DMS 273 treated with DMSO at 0.1 percent for 48 hours (cell line): ENCODE results near the gene SCN7A.

Experiments used
- DNase-seq: peaks from one replicate; lab custom pipeline; 2025; lab: John Stamatoyannopoulos, UW

Gene SCN7A

DNA sequence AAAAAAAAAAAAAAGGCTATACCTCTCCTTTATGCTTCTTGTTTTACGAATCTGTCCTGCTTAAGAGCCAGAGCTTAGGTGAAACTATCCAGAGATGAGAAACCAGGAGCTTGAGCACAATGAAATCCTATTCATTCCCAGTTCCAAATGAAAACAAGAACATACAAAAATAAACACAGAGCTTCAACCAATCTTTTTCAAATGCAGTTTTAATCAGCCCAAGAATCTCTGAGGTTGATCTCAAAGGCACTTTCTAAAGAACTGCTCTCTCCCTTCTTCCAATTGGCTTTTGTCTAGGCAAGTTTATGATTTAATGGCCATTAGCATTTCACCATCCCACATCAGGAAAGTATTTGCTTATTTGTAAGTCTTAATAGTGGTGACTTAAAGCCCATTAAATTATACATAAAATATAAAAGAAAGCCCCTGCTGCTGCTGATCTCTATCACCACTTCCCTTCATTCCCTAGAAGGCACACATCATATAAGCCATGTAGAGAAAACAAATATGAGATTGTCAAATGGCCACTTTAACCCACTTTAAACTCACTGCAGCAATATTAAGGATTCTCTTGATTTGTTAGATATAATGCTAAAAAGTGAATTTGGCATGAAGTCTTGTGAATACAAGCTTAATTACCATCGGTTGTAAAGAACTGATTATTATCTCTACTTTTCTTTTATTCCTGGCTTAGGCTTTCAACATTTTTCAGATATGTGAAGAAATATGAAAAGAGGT is 89.0 kb downstream of the SCN7A start:
- no peak for DNase-seq

DNA sequence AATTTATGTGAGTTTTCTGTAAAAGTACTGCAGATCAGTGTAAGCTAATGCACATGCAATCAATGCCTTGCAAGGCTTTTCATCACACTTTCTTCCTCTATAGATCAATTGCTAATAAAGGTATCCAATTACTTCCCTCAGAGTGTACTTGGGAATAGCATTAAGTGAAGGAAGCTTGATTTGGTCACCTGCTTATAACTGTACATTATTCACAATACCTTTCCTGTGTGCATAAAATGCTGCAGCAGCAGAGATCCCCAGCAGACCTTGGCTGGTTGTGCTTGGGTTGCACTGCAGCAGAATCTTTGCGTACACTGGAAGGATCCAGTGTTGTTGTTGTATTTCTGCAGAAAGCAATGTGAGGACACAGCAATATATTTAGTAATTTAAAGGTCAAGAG is 99.8 kb downstream of the SCN7A start:
- no peak for DNase-seq

GRCh38 chr2:166393008-166393407 is 101.0 kb downstream of the SCN7A start:
- no peak for DNase-seq

DNA sequence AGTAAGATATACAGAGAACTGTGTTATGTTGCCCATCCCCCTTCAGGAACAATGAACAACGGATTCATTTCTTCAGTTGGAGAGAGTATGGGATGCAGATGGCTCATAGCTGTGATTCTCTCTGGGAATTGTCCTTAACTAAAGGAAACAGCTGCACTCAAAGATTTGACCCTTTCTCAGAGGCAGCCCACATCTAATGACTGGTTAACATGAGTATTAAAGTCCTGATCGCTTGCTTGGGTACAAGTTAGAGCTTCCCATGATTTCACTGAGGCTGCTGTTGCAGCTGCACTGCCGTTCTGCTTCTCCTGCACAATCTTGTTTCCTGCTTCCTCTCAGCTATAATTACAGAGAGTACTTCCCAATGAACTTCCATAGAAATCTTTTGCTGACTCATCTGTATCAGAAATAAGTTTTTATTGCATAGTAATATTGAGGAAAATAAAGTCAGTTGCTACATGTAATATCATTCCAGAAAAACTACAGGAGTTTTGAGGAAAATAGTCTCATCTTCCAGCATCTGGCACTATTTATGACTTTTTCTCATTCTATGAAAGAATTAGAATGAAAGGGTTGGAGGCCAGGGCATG is 105.5 kb downstream of the SCN7A start:
- DNase-seq = no peak

DNA sequence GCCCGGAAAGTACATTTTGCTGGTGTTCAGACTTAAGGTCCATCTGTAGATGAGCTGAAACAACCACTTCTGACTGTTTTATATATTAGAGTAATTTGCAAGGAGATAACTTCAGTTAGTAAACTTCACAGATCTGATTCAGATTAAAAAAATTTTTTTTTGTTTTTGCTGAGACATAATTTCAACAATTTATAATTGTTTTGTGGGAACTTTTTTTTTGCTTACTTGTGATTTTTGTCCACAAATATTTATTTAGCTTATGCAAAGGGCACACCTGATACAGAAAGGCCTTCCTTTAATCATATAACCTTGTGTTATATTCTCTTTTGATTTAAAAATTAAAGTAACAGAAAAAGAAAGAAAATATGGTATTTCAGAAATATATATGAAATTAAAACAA is 108.7 kb downstream of the SCN7A start:
- no peak for DNase-seq

DNA sequence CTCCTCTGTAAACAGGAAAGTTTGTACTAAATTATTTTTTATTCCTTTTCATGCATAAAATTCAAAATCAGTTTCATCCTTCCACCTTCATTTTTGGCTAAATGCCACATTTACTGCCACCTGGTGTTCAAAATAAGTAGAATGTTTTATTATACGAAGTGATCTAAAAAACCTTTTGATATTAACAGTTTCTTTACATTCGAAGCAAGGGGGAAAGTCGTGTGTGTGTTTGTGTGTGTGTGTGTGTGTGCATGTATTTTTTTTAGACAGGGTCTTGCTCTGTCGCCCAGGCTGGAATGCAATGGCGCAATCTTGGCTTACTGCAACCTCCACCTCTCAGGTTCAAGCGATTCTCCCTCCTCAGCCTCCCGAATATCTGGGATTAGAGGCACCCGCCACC is 109.3 kb downstream of the SCN7A start:
- no peak for DNase-seq

- DNase-seq = no peak
Measured at GRCh38 chr2:166382448-166382847, 111.6 kb downstream of the SCN7A start.

- DNase-seq = no peak
Measured at GRCh38 chr2:166380615-166381014, 113.4 kb downstream of the SCN7A start.

GRCh38 chr2:166376873-166377272 is 117.2 kb downstream of the SCN7A start:
- DNase-seq = no peak

DNA sequence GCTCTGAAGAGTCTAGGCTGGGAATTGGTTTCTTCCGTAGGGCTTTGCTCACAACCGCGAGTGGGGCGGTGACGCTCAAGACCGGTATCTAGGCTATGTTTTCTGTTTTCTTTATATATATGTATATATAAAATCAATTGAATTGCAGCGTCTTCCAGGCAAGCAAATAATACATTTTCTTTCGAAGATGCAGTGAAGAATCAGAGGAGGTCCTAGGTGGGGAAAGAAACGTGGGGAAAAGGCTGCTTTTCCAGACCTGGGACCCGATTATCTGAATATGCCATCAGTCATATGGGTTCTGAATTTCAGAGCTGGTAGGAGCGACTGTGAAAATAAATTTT is 117.6 kb downstream of the SCN7A start:
- no peak for DNase-seq

- peak; percentile 22 for DNase-seq
Measured at GRCh38 chr2:166375736-166376487, 118.1 kb downstream of the SCN7A start, which contains the start of gene SCN9A. Gene SCN9A, minus strand, starts transcription at chr2:166375944. Its CDS starts 64,188 bp downstream, at chr2:166311756.

GRCh38 chr2:166375195-166375735 is 118.8 kb downstream of the SCN7A start:
- no peak for DNase-seq

DNA sequence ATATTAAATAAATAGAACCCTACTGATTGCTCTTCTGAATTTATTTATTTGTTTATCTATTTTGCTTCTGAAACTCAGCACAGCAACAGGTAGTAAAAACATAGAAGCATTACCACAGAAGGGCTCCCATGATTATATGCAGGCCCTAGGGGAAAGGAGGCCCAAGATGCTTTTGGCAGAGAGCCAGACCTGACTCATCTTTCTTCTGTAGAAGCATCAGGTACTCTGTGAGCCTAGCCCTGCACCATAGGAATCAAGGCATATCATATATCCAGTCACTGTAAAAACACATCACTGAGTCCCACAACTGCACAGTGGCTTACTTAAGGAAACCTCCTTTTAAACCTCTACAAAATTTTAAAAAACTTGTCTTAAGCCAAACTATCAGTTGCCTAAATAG is 120.1 kb downstream of the SCN7A start:
- DNase-seq = no peak

- DNase-seq = no peak
Measured at GRCh38 chr2:166373539-166373938, 120.5 kb downstream of the SCN7A start.

- DNase-seq = no peak
Measured at GRCh38 chr2:166373105-166373504, 120.9 kb downstream of the SCN7A start.

DNA sequence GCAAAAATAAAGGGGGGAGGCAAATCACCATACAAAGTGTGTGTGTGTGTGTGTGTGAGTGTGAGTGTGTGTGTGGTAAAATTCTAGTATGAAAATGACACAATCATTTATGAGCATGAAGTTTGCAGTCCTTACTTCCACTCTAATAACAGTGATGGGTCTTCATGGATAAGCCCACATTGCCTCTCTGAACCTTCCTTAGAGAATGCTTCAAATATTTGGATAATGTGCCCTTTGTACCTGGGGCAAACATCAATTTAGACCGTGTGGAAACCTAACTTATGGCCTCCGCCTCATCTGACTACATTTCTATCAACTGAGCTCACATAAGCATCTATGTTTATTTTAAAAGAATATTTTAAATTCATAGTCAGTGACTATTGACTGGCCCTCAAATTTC is 122.0 kb downstream of the SCN7A start:
- DNase-seq = no peak

DNA sequence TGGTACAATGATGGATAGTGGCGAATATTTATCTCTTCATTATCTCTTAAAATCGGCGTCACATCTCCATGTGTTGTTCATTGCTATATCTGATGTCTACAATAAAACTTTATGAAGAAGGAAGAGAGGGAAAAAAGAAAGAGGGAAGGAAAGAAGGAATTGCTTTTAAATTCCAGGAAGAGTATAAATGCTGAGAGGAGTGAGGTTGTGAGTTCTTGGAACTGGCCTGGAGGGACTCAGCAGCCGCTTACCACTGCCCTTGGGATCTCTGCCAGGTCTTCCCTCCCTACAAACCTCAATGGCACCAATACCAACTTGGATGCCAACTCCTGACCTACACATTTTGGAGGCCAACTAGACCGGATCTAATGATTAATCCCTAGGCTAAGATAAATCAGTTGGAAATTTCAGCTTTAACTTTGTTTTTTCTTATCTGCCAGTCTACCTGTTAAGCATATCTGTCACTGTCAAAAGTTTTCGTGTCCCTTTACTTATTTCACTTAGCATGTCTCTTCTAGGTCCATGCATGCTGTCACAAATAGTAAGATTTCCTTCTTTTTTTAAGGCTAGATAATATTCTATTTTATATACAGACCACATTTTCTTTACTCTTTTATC is 128.1 kb downstream of the SCN7A start:
- no peak for DNase-seq

DNA sequence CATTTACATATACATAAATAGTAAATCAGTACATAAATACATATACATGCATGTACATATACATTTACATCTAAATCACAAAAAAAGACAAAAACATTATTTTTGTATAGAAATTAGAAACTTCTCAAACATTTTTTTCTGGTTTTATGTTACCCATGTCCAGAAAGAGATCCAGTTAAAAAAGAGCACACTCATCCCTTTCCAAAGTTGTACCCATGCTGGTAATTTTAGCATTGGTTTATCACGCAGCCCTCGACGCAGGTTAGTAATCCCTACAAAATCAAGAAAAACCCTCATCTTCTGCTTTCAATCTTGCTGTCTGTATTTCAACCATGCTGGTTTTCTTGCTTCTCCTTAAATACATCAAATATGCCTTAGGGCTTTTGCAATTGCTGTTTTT is 128.8 kb downstream of the SCN7A start:
- DNase-seq = no peak

DNA sequence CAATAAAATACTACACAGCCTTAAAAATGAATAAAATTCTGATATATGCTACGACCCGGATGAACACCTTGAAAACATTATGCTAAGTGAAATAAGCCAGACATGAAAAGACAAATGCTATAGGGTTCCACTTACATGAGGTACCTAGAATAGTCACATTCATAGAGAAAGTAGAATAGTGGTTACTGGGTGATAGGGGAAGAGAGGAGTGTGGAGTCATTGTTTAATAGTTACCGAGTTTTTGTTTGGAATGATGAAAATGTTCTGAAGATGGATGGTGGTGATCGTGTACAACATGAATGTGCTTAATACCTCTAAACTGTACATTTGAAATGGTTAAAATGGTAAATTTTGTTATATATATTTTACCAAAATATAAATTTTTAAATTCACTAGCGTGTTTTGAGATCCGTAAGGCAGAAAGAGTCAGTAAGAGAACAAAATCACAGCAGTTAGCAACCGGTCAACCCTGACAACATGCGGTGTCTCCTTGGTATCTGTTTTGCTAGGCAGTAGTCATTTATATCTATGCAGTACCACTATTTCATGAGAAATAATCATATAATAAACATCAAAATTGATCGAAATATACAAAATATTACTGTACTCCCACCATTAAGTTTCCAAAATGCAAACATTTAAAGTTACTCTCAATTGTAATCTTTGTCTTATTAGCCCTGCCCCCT is 129.4 kb downstream of the SCN7A start:
- no peak for DNase-seq

DNA sequence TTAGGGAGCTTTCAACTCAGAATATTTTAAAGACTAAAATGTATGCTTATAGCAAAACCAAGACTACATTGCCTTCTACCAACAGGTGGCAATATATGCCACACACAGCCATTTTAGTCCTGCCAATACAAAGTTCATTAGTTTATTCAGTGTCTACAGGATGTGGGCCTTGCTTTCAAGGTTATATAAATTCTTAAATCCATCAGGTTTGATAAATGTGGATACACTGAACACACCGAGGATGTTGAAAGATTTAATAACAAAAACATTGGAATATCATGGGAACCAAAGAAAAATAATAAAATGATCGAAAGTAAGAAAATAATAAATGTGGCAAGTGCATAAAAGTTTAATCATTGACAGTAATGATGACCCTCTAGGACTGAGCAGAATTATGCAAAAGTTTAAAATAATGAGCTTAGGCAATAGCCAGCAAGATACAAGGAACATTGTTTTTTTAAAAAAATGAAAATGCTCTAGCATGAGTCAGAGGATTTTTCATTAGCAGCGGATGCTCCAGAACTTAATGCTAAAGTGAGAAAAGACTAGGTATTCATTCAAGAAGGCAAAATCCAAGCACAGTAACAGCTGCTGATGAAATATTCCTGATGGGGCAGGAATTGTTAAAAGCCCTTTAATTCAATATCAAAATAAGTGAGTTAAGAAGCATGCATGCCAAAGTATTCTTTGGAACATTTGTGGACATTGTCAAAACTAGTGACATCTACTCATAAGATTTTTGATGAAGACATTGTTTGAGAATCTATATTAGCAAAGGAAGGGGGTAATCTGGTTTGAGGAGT is 132.5 kb downstream of the SCN7A start:
- DNase-seq = no peak

- DNase-seq = no peak
Measured at GRCh38 chr2:166360906-166361305, 133.1 kb downstream of the SCN7A start.
